ENCODE measurements around the gene EIF1B.

EIF1B gene

GRCh38 chr3:40340541-40341170 is 31.1 kb downstream of the EIF1B start:
- no peak for DNase-seq (ENCODE audit: low read depth, low spot score)

GRCh38 chr3:40341671-40342070 is 32.2 kb downstream of the EIF1B start:
- DNase-seq (ENCODE audit: low read depth, low spot score), result no peak

GRCh38 chr3:40350529-40350928 is 41.0 kb downstream of the EIF1B start:
- DNase-seq (ENCODE audit: low read depth, low spot score), result no peak

- DNase-seq (ENCODE audit: low read depth, low spot score), result no peak
These were observed 45.9 kb downstream of the EIF1B start for GRCh38 chr3:40355410-40355809.

GRCh38 chr3:40358454-40358853 is 48.9 kb downstream of the EIF1B start:
- DNase-seq (ENCODE audit: low read depth, low spot score), result no peak
